Measurements from ENCODE around the gene TNFRSF4. TPM values are rescaled to one million over a fixed set of nuclear protein-coding genes. Genes with fewer than 3 reads are reported as not detected.
A peak's percentile ranks its signal among the peaks of the same experiment; 100 is the strongest.

TNFRSF4 gene
- total RNA-seq, 1 experiment from 2014 or later: 0.37 TPM

- BruUV-seq (replicated peaks): no TSS peak
- ChIA-PET RAD21 (ENCODE audit: low non-redundant PET in 1 of 2, low total read pairs in 2 of 2, uncharacterized antibody in 2 of 2, unreplicated experiment in 2 of 2) (no interaction called here), CTCF (no interaction called here), POLR2A (no interaction called here)
- TF ChIP-seq EZH2phosphoT487 (IDR thresholded peaks at IDR 0.05; ENCODE audit: borderline replicate concordance) (no peak), ZFX (IDR thresholded peaks at IDR 0.05) (no peak), TCF7L2 (IDR thresholded peaks at IDR 0.05; ENCODE audit: borderline replicate concordance, extremely low read depth, insufficient read depth, insufficient read length) (no peak), YY1 (IDR thresholded peaks at IDR 0.05; ENCODE audit: extremely low read depth, insufficient replicate concordance, low read depth, low read length) (no peak), RAD21 (IDR thresholded peaks at IDR 0.05; ENCODE audit: low read depth) (no peak), FOSL1 (IDR thresholded peaks at IDR 0.05; ENCODE audit: low read depth) (no peak), SRF (IDR thresholded peaks at IDR 0.05; ENCODE audit: low read depth) (no peak), ELF1 (IDR thresholded peaks at IDR 0.05; ENCODE audit: borderline replicate concordance, low read depth) (no peak), CBX3 (IDR thresholded peaks at IDR 0.05; ENCODE audit: low read depth) (no peak)
- no peak for DNase-seq (ENCODE audit: low read depth, low spot score)
- intact Hi-C loops (cut with micrococcal nuclease): no loop called here
- Histone ChIP-seq H3K4me2 (ENCODE audit: low read length) (peak overlapping the region; percentile 46), H3K79me2 (ENCODE audit: insufficient read depth, low read length) (peaks cover 20% of the 10 kb centered on the region; the same call in 1 of the 2 replicates), H3K9me3 (ENCODE audit: control insufficient read depth in 1 of 2, insufficient read depth in 1 of 2, low read depth in 1 of 2, low read length in 2 of 2) (no peaks in the 10 kb centered on the region), H3K9ac (ENCODE audit: low read length) (no peak overlapping the region), H2AFZ (ENCODE audit: low read depth, low read length, poor library complexity, severe bottlenecking) (no peak overlapping the region), H3K36me3 (ENCODE audit: control insufficient read depth in 1 of 2, insufficient read depth in 2 of 2, low read length in 2 of 2) (no peaks in the 10 kb centered on the region), H4K20me1 (ENCODE audit: insufficient read depth) (no peaks in the 10 kb centered on the region), H3K27ac (ENCODE audit: low read depth, low read length) (peak overlapping the region; percentile 8; the same call in 1 of the 2 replicates), H3K4me3 (replicated peaks in 1 of 2; ENCODE audit: low read depth in 1 of 2, low read length in 2 of 2) (no peak overlapping the region), H3K4me1 (ENCODE audit: control insufficient read depth in 1 of 2, insufficient read depth in 2 of 2, low read length in 2 of 2) (peaks cover 9 to 30% of the 10 kb centered on the region in 2 experiments; a peak in 3 of 4 replicates), H3K27me3 (ENCODE audit: insufficient read depth, low read length) (no peaks in the 10 kb centered on the region), H3K9me2 (ENCODE audit: insufficient read depth) (no peaks in the 10 kb centered on the region)
- ATAC-seq: peak; percentile 1
These were observed 23.3 kb upstream of the TNFRSF4 start for GRCh38 chr1:1236945-1237873.

All from HCT116 (cell line).